Epithelial cell of proximal tubule (primary cell): ENCODE measurements around the gene QSER1. TPM values are rescaled to one million over a fixed set of nuclear protein-coding genes. Genes with fewer than 3 reads are reported as not detected.
"Not testable (repeated sequence)": the region's sequence is repeated elsewhere in the genome, so short reads cannot be mapped to it uniquely, and the experiment has no call there.

ENCODE experiments used
- DNase-seq: peaks from one replicate; pipeline ENCODE4 v3.0.0-alpha.2; 2011; ENCODE audit warnings: low read depth
- H3K4me3 ChIP-seq: 2 replicates; pipeline ENCODE4 v1.5.1; 2011; ENCODE audit warnings: low read depth, mild to moderate bottlenecking, low read length
- total RNA-seq: library from RNA; depleted of rRNA; stranded (reverse); fragments of >200 nt; gene quantifications from 2 replicates; pipeline ENCODE4 v1.2.3, GENCODE V29; 2015
- TF ChIP-seq, protein P1 (sequence below): conservative IDR thresholded peaks from 2 replicates; pipeline ENCODE4 v1.5.1; 2012; ENCODE audit warnings: low read depth, mild to moderate bottlenecking, low read length

Gene QSER1
- total RNA-seq, 1 donor from 2014 or later = 18.6 TPM

DNA sequence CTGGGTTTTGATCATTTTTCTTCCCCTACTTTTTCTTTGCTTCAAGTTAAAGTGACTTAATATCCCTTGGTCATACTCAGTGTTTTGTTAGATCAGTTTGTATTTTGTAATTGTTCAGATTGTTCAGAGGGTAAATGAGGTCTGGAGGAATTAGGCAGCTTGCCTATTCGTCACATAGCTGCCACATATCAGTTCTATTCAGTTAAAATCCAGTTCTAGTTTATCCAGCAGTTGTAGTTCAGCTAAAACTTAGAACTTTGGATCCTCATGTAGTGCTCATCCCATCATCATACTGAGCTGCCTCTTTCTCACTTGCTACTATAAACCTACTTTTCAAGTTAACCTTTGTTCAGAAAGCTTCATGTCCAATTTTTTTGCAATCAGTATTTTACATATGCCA lies 75.9 kb downstream of the QSER1 start:
- no peak overlapping the region for H3K4me3 ChIP-seq
- TF ChIP-seq, protein P1, sequence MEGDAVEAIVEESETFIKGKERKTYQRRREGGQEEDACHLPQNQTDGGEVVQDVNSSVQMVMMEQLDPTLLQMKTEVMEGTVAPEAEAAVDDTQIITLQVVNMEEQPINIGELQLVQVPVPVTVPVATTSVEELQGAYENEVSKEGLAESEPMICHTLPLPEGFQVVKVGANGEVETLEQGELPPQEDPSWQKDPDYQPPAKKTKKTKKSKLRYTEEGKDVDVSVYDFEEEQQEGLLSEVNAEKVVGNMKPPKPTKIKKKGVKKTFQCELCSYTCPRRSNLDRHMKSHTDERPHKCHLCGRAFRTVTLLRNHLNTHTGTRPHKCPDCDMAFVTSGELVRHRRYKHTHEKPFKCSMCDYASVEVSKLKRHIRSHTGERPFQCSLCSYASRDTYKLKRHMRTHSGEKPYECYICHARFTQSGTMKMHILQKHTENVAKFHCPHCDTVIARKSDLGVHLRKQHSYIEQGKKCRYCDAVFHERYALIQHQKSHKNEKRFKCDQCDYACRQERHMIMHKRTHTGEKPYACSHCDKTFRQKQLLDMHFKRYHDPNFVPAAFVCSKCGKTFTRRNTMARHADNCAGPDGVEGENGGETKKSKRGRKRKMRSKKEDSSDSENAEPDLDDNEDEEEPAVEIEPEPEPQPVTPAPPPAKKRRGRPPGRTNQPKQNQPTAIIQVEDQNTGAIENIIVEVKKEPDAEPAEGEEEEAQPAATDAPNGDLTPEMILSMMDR = no peak
- DNase-seq = no peak

DNA sequence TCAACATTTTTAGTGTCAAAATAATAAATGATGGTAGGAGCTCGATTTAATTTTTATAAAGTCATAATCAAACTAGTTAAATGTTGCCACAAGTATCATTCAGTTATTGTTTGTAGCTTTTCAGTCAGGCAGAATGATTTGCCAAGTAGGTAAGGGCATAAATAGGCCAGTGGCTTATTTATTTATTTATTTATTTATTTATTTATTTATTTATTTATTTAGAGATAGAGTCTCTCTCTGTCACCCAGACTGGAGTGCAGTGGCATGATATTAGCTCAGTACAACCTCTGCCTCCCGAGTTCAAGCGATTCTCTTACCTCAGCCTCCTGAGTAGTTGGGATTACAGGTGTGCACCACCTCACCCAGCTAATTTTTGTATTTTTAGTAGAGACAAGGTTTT lies 79.6 kb downstream of the QSER1 start:
- not testable (repeated sequence) for H3K4me3 ChIP-seq, DNase-seq

DNA sequence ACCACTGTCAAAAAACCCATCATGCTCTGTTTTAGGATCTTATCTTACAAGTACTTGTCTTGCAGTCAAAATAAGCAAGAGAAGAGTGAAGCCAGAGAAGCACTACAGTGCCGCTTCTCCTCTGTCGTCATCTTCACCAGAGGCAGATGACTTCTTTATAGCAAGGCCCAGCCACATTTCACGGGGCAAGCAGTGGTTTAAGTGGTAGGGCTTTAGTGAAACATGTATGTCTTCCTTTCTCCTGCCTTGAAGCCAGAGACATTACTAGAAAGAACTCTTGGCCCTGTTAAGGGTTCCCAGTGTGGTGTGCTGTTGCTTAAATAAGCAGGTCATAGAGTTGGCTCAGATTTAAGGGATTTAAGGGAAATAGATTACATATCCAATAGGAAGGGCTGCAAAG lies 80.2 kb downstream of the QSER1 start:
- TF ChIP-seq, protein P1 = no peak
- no peak for DNase-seq
- H3K4me3 ChIP-seq = no peak overlapping the region

DNA sequence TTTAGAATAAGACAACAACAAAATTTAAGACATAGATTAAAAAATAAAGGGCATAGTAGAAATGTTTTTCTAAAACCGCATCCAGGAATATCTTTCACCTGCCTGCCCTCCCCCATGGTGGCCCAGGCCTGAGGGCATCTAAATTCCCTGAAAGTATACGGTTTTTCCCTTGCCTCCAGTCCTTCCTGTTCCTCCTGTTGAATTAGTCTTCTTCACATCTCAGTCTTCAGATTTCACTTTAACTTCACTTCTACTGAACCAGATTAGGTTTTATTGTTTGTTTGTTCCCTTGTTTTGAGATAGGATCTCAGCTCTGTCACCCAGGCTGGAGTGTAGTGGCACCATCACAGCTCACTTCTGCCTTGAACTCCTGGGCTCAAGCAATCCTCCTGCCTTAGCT lies 90.0 kb downstream of the QSER1 start:
- H3K4me3 ChIP-seq = no peak overlapping the region
- no peak for DNase-seq
- TF ChIP-seq, protein P1 = no peak

- H3K4me3 ChIP-seq = no peak overlapping the region
- DNase-seq = no peak
- TF ChIP-seq, protein P1 = no peak
These were observed 90.9 kb downstream of the QSER1 start for GRCh38 chr11:32983506-32983905.

DNA sequence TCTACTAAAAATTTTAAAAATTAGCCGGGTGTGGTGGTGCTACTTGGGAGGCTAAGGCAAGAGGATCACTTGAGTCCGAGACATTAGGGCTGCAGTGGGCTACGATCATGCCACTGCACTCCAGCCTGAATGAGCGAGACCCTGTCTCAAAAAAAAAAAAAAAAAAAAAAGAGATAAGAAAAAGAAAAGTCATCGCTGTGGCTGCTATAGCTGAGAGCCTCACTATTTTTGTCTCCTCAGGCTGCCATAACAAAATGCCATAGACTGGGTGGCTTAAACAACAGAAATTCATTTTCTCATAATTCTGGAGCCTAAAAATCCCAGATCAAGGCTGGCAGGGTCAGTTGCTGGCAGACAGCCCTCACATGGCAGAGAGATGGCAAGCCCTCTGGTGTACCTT lies 93.0 kb downstream of the QSER1 start:
- TF ChIP-seq, protein P1 = no peak
- no peak for DNase-seq
- no peak overlapping the region for H3K4me3 ChIP-seq

DNA sequence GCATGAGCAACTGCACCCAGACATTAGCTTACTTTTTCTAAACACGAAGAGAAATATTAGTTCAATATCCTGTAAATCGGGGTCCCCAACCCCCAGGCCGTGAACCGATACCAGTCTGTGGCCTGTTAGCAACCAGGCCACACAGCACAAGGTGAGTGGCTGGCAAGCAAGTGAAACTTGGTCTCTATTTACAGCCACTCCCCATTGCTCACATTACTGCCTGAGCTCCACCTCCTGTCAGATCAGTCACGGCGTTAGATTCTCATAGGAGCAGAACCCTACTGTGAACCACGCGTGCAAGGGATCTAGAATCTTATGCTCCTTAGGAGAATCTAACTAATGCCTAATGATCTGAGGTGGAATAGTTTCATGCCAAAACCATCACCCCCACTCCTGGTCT lies 95.2 kb downstream of the QSER1 start:
- H3K4me3 ChIP-seq = no peak overlapping the region
- DNase-seq = no peak
- TF ChIP-seq, protein P1 = no peak

DNA sequence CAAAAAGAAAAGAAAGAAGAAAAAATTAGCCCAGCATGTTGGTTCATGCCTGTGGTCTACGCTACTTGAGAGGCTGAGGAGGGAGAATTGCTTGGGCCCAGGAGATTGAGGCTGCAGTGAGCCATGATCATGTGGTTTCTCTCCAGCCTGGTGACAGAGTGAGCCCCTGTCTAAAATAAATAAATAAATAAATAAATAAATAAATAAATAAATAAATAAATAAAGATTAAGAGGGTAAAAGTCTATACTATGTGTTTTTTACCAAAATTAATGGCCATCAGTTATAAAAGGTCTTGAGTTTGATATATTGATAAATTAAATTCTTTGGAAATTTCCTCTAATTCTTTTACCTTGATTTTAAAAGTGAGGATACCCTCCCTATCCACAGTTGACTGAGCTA lies 97.9 kb downstream of the QSER1 start:
- TF ChIP-seq, protein P1 = no peak
- no peak for DNase-seq
- no peak overlapping the region for H3K4me3 ChIP-seq
